Measurements from ENCODE around the gene HBZ. TPM values are rescaled to one million over a fixed set of nuclear protein-coding genes. Genes with fewer than 3 reads are reported as not detected.
A peak's percentile ranks its signal among the peaks of the same experiment; 100 is the strongest.

Gene HBZ
- total and polyA plus RNA-seq, 2 of the 13 experiments (the other 11 are each of a cell fraction or from before 2014, with no cell fraction given), result 0.21 TPM; not detected in 1

DNA sequence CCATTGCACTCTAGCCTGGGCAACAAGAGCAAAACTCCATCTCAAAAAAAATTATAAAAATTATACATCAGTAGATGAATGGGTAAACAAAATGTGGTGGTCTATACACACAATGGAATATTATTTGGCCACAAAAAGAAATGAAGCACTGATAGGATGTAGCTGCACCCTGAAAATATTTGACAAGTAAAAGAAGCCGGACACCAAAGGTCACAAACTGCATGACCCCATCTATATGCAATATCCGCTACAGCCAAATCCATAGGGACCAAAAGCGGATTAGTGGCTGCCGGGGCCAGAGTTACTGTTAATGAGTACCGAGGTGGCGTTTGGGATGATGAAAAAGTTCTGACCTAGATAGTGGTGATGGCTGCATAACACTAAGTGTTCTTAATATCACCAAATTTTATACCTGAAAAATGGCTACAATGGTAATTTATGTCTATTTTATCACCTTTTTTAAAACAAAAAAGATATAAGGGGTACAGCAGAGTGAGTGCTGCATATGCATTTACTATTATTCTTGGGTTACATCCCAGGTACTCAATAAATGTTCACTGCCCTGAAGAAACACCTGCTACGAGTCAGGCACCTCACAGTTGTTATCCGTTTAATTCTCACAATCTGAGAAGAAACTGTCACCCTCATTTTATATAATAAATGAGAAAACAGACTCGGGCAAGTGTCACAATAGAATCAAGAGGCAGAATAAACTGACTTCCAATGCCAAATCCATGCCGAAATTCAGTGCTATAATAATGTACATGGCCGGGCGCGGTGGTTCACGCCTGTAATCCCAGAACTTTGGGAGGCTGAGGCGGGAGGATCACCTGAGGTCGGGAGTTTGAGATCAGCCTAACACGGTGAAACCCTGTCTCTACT, 27.0 kb downstream of the HBZ start:
- FAIRE-seq (no peak), DNase-seq (ENCODE audit: low spot score) (no peak), ATAC-seq (no peak)
- Histone ChIP-seq H3K9me3 (ENCODE audit: low read length) (no peaks in the 10 kb centered on the region), H3K27ac (ENCODE audit: extremely low read length, insufficient read depth, low read length) (no peak overlapping the region), H3K4me1 (ENCODE audit: insufficient read depth, low read length) (peaks cover 28% of the 10 kb centered on the region), H3K79me2 (ENCODE audit: insufficient read depth, low read length) (no peaks in the 10 kb centered on the region), H2AFZ (ENCODE audit: low read length) (no peak overlapping the region), H3K4me2 (ENCODE audit: low read depth, low read length) (peak overlapping the region; percentile 82), H3K4me3 (replicated peaks in 1 of 3; ENCODE audit: insufficient read depth in 1 of 3, low read depth in 2 of 3, low read length in 3 of 3) (peak overlapping the region in 2 of 3 experiments; percentile 15 to 73; a peak in 1 of 6 replicates), H3K9ac (ENCODE audit: insufficient read depth, low read depth, low read length) (no peak overlapping the region), H4K20me1 (ENCODE audit: insufficient read depth, low read length) (0 out of 2 replicates have a peak, but pooled peaks cover 6% of the 10 kb centered on the region), H3K36me3 (replicated peaks in 1 of 2; ENCODE audit: control insufficient read depth in 1 of 2, insufficient read depth in 2 of 2, low read length in 2 of 2) (no peaks in the 10 kb centered on the region), H3K27me3 (ENCODE audit: control insufficient read depth in 1 of 2, insufficient read depth in 2 of 2, low read length in 2 of 2) (peaks cover 0 to 18% of the 10 kb centered on the region in 2 experiments; a peak in 4 of 5 replicates)
- no peak for TF ChIP-seq ZNF878 (CRISPR knock-in tag; IDR thresholded peaks at IDR 0.05)
- 0 out of 2 replicates have a peak, but pooled peaks have one; percentile 15 for TF ChIP-seq ZMYM3 (CRISPR knock-in tag; IDR thresholded peaks at IDR 0.05)
- no peak for TF ChIP-seq WIZ (CRISPR knock-in tag; IDR thresholded peaks at IDR 0.05)
- TF ChIP-seq CCDC6 (CRISPR knock-in tag; IDR thresholded peaks at IDR 0.05), result no peak
- intact Hi-C loops (cut with micrococcal nuclease; ENCODE audit: unreplicated experiment) (loop anchor here (2.0 kb wide), 1 partner anchor 45 kb away; no protein-coding TSS in a partner anchor), in situ Hi-C loops (cut with HindIII; ENCODE audit: extremely low pct_ligation_motif_present, low pct_unique_long_range_greater_than_20kb) (loop anchor here (5.0 kb wide), 1 partner anchor 72 kb away; no protein-coding TSS in a partner anchor)
- ChIA-PET CTCF (ENCODE audit: low intra/inter-chr PET ratio, low total read pairs) (interaction anchor here (1.5 to 3.2 kb wide), 3 partner anchors 62 to 114 kb away, joined by 4 to 23 read pairs (median 17); no protein-coding TSS in a partner anchor), POLR2A (interaction anchor here (1.1 to 1.7 kb wide), 3 partner anchors 41 to 114 kb away, joined by 4 to 7 read pairs (median 5); partner anchors contain the start of gene NPRL3)
- BruUV-seq (replicated peaks), result no TSS peak
- 87% methylated on average over 17 of the region's 17 CpGs for WGBS (ENCODE audit: low lambda C conversion rate)

DNA sequence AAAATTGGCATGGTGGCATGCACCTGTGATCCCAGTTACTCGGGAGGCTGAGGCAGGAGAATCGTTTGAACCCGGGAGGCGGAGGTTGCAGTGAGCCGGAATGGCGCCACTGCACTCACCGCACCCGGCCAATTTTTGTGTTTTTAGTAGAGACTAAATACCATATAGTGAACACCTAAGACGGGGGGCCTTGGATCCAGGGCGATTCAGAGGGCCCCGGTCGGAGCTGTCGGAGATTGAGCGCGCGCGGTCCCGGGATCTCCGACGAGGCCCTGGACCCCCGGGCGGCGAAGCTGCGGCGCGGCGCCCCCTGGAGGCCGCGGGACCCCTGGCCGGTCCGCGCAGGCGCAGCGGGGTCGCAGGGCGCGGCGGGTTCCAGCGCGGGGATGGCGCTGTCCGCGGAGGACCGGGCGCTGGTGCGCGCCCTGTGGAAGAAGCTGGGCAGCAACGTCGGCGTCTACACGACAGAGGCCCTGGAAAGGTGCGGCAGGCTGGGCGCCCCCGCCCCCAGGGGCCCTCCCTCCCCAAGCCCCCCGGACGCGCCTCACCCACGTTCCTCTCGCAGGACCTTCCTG, 27.7 kb downstream of the HBZ start, which contains the start of gene HBQ1:
Gene HBQ1, plus strand, starts transcription at position 359 of the 575 bp plus-strand sequence. Its CDS starts 28 bp downstream, at position 387.
- Histone ChIP-seq H3K36me3 (replicated peaks in 1 of 2; ENCODE audit: control insufficient read depth in 1 of 2, insufficient read depth in 2 of 2, low read length in 2 of 2) (no peaks in the 10 kb centered on the region), H3K4me2 (ENCODE audit: low read depth, low read length) (peak within 1 kb of the TSS; percentile 82), H3K9me3 (ENCODE audit: low read length) (no peaks in the 10 kb centered on the region), H3K9ac (ENCODE audit: insufficient read depth, low read depth, low read length) (peak within 1 kb of the TSS; percentile 43; the same call in 1 of the 2 replicates), H3K27ac (ENCODE audit: extremely low read length, insufficient read depth, low read length) (peak within 1 kb of the TSS; percentile 43), H4K20me1 (ENCODE audit: insufficient read depth, low read length) (0 out of 2 replicates have a peak, but pooled peaks cover 6% of the 10 kb centered on the region), H3K79me2 (ENCODE audit: insufficient read depth, low read length) (no peaks in the 10 kb centered on the region), H3K4me3 (replicated peaks in 1 of 3; ENCODE audit: insufficient read depth in 1 of 3, low read depth in 2 of 3, low read length in 3 of 3) (peak within 1 kb of the TSS; percentile 35 to 73 (median 49); a peak in 5 of 6 replicates), H2AFZ (ENCODE audit: low read length) (no peak within 1 kb of the TSS), H3K4me1 (ENCODE audit: insufficient read depth, low read length) (peaks cover 28% of the 10 kb centered on the region), H3K27me3 (ENCODE audit: control insufficient read depth in 1 of 2, insufficient read depth in 2 of 2, low read length in 2 of 2) (peaks cover 0 to 15% of the 10 kb centered on the region in 2 experiments; a peak in 4 of 5 replicates)
- ATAC-seq, result peak; percentile 67
- ChIA-PET POLR2A (interaction anchor here (0.6 to 1.7 kb wide), 5 partner anchors 41 to 135 kb away, joined by 3 to 7 read pairs (median 4); partner anchors contain the start of gene NPRL3), CTCF (ENCODE audit: low intra/inter-chr PET ratio, low total read pairs) (interaction anchor here (0.9 to 3.2 kb wide), 4 partner anchors 63 to 115 kb away, joined by 4 to 23 read pairs (median 12); no protein-coding TSS in a partner anchor)
- in situ Hi-C loops (cut with HindIII; ENCODE audit: extremely low pct_ligation_motif_present, low pct_unique_long_range_greater_than_20kb) (loop anchor here (5.0 kb wide), 1 partner anchor 73 kb away; no protein-coding TSS in a partner anchor), intact Hi-C loops (cut with micrococcal nuclease; ENCODE audit: unreplicated experiment) (loop anchor here (2.0 kb wide), 1 partner anchor 45 kb away; no protein-coding TSS in a partner anchor)
- no TSS peak for BruUV-seq (replicated peaks)
- no peak for FAIRE-seq
- peak; percentile 21 for DNase-seq (ENCODE audit: low spot score)
- WGBS (ENCODE audit: low lambda C conversion rate), result 51% methylated on average over 9 of the region's 59 CpGs
- TF ChIP-seq ZBTB7B (CRISPR knock-in tag; IDR thresholded peaks at IDR 0.05) (0 out of 2 replicates have a peak, but pooled peaks have one; percentile 33), ZIK1 (CRISPR knock-in tag; IDR thresholded peaks at IDR 0.05; ENCODE audit: borderline replicate concordance, low read depth) (no peak), STAG1 (CRISPR knock-in tag; IDR thresholded peaks at IDR 0.05) (peak; percentile 64), ZMYM4 (CRISPR knock-in tag; IDR thresholded peaks at IDR 0.05) (0 out of 2 replicates have a peak, but pooled peaks have one; percentile 29), NFYB (CRISPR knock-in tag; IDR thresholded peaks at IDR 0.05) (no peak), SP1 (IDR thresholded peaks at IDR 0.05) (no peak), SP1 (CRISPR knock-in tag; IDR thresholded peaks at IDR 0.05) (0 out of 2 replicates have a peak, but pooled peaks have one; percentile 8), MEIS2 (CRISPR knock-in tag; IDR thresholded peaks at IDR 0.05) (peak; percentile 67; the same call in 1 of the 2 replicates), MTA1 (CRISPR knock-in tag; IDR thresholded peaks at IDR 0.05; ENCODE audit: borderline replicate concordance) (no peak), ZNF567 (CRISPR knock-in tag; IDR thresholded peaks at IDR 0.05; ENCODE audit: borderline replicate concordance) (no peak)
- TF ChIP-seq, protein P1, sequence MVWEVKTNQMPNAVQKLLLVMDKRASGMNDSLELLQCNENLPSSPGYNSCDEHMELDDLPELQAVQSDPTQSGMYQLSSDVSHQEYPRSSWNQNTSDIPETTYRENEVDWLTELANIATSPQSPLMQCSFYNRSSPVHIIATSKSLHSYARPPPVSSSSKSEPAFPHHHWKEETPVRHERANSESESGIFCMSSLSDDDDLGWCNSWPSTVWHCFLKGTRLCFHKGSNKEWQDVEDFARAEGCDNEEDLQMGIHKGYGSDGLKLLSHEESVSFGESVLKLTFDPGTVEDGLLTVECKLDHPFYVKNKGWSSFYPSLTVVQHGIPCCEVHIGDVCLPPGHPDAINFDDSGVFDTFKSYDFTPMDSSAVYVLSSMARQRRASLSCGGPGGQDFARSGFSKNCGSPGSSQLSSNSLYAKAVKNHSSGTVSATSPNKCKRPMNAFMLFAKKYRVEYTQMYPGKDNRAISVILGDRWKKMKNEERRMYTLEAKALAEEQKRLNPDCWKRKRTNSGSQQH (CRISPR knock-in tag; IDR thresholded peaks at IDR 0.05; ENCODE audit: low read depth), result peak; percentile 45; the same call in 1 of the 2 replicates
